ENCODE data around the gene FAM43B.

- TF ChIP-seq CTCF (IDR thresholded peaks at IDR 0.05) (no peak), POLR2A (IDR thresholded peaks at IDR 0.05) (no peak)
Measured at GRCh38 chr1:20588634-20589225, 36.4 kb downstream of the FAM43B start, which contains the start of gene CDA.
